Neural progenitor cell (in vitro differentiated cells): ENCODE data around the gene ADAMTS3. TPM values are rescaled to one million over a fixed set of nuclear protein-coding genes. Genes with fewer than 3 reads are reported as not detected.

Experiments
- DNase-seq: peaks from one replicate; pipeline ENCODE4 v3.0.0-alpha.2; 2016; ENCODE audit warnings: low spot score
- H2AFZ ChIP-seq: fragments of 200-600 bp; sonication (generic); replicated peaks from 2 replicates; pipeline ENCODE4 v1.6.1; 2016; ENCODE audit warnings: antibody characterized with exemption
- H3F3A ChIP-seq: fragments of 200-600 bp; sonication (generic); 2 replicates; pipeline ENCODE4 v1.6.1; 2016; ENCODE audit warnings: antibody characterized with exemption, low read depth
- H3K27ac ChIP-seq: fragments of 200-600 bp; sonication (generic); 2 replicates; pipeline ENCODE4 v1.5.1; 2016; ENCODE audit warnings: mild to moderate bottlenecking
- H3K27me3 ChIP-seq: fragments of 200-600 bp; sonication (generic); 2 replicates; pipeline ENCODE4 v1.6.1; 2016; ENCODE audit warnings: mild to moderate bottlenecking, moderate library complexity
- H3K36me3 ChIP-seq: fragments of 200-600 bp; sonication (generic); 2 replicates; pipeline ENCODE4 v1.5.1; 2016
- H3K4me1 ChIP-seq: fragments of 200-600 bp; sonication (generic); 2 replicates; pipeline ENCODE4 v1.6.1; 2016; ENCODE audit warnings: mixed run types
- H3K4me2 ChIP-seq: fragments of 200-600 bp; sonication (generic); 2 replicates; pipeline ENCODE4 v1.6.1; 2016
- H3K4me3 ChIP-seq: fragments of 200-600 bp; sonication (generic); 2 replicates; pipeline ENCODE4 v1.5.1; 2016
- H3K79me2 ChIP-seq: fragments of 200-600 bp; sonication (generic); 2 replicates; pipeline ENCODE4 v1.6.1; 2016; ENCODE audit warnings: low read depth
- H3K9ac ChIP-seq: fragments of 200-600 bp; sonication (generic); 2 replicates; pipeline ENCODE4 v1.6.1; 2016
- H3K9me3 ChIP-seq: fragments of 200-600 bp; sonication (generic); 2 replicates; pipeline ENCODE4 v1.5.1; 2016; ENCODE audit warnings: low read depth
- H4K20me1 ChIP-seq: fragments of 200-600 bp; sonication (generic); 2 replicates; pipeline ENCODE4 v1.6.1; 2016; ENCODE audit warnings: low read depth
- H3K27ac Mint-ChIP-seq: 3 replicates; pipeline ENCODE4 v1.8.0; 2021; ENCODE audit warnings: mixed read lengths
- H3K27me3 Mint-ChIP-seq: 2 replicates; pipeline ENCODE4 v1.8.0; 2022; ENCODE audit warnings: low read depth, mild to moderate bottlenecking, inconsistent platforms, moderate library complexity, mixed read lengths; ENCODE audit not compliant: insufficient read depth
- H3K36me3 Mint-ChIP-seq: 3 replicates; pipeline ENCODE4 v1.8.0; 2021; ENCODE audit warnings: mixed read lengths
- H3K4me1 Mint-ChIP-seq: 3 replicates; pipeline ENCODE4 v1.8.0; 2021; ENCODE audit warnings: mixed read lengths
- H3K4me3 Mint-ChIP-seq: 3 replicates; pipeline ENCODE4 v1.8.0; 2021; ENCODE audit warnings: mild to moderate bottlenecking, moderate library complexity, mixed read lengths
- H3K9me3 Mint-ChIP-seq: 3 replicates; pipeline ENCODE4 v1.8.0; 2020; ENCODE audit warnings: mixed read lengths
- CTCF ChIP-seq: fragments of 200-600 bp; sonication (generic); IDR thresholded peaks from 2 replicates; pipeline ENCODE4 v1.5.1; 2017; ENCODE audit warnings: antibody characterized with exemption, mild to moderate bottlenecking
- EZH2 ChIP-seq: fragments of 200-600 bp; sonication (generic); IDR thresholded peaks from 2 replicates; pipeline ENCODE4 v1.6.1; 2017; ENCODE audit warnings: antibody characterized with exemption, mild to moderate bottlenecking, moderate library complexity
- EZH2phosphoT487 ChIP-seq: fragments of 200-600 bp; sonication (generic); IDR thresholded peaks from 2 replicates; pipeline ENCODE4 v1.6.1; 2017; ENCODE audit warnings: antibody characterized with exemption
- total RNA-seq: library from RNA; depleted of rRNA; stranded (reverse); fragments of >200 nt; gene quantifications from 2 replicates; pipeline ENCODE4 v1.2.3, GENCODE V29; 2015; ENCODE audit warnings: low replicate concordance

Gene ADAMTS3
- total RNA-seq, 1 donor from 2014 or later: 2.1 TPM

DNA sequence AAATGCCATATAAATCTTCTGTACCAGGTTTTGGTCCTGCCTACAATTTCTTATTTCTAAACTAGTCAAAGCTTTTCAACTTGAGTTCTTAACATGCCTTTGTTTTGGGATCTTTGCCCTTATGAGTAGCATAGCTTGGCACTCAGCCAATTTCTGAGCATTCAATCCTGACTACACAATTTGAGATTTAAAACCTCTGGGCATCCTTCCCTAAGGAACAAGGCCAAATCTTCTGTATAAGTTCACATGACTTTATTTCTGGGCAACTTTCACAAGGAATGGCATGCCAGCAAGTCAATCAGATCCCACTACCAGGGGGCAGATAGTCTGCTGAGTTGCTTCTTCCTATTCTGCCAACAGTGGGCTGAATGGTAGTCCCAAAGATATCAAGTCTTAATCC is 254.2 kb downstream of the ADAMTS3 start:
- Mint-ChIP-seq H3K4me3 (no peak overlapping the region), H3K27ac (peak overlapping the region; percentile 50), H3K36me3 (peaks cover 7% of the 10 kb centered on the region), H3K9me3 (no peaks in the 10 kb centered on the region), H3K4me1 (peaks cover 31% of the 10 kb centered on the region), H3K27me3 (no peaks in the 10 kb centered on the region)
- Histone ChIP-seq H3K27me3 (no peaks in the 10 kb centered on the region), H3K36me3 (no peaks in the 10 kb centered on the region), H3K79me2 (no peaks in the 10 kb centered on the region), H3K4me2 (no peak overlapping the region), H3F3A (peaks cover 9% of the 10 kb centered on the region), H2AFZ (no peak overlapping the region), H3K4me1 (peaks cover 12% of the 10 kb centered on the region), H3K4me3 (no peak overlapping the region), H4K20me1 (no peaks in the 10 kb centered on the region), H3K27ac (no peak overlapping the region), H3K9me3 (no peaks in the 10 kb centered on the region), H3K9ac (no peak overlapping the region)
- TF ChIP-seq CTCF (no peak), EZH2 (no peak)
- DNase-seq: no peak

GRCh38 chr4:72313121-72313520 is 255.9 kb downstream of the ADAMTS3 start:
- TF ChIP-seq EZH2phosphoT487 (no peak), CTCF (no peak), EZH2 (no peak)
- peak overlapping the region; percentile 90 for H3K27ac Mint-ChIP-seq
- Histone ChIP-seq H3K9ac (no peak overlapping the region), H3F3A (peaks cover 9% of the 10 kb centered on the region), H3K27me3 (no peaks in the 10 kb centered on the region), H3K79me2 (no peaks in the 10 kb centered on the region), H3K4me3 (no peak overlapping the region), H3K9me3 (no peaks in the 10 kb centered on the region), H3K4me2 (no peak overlapping the region), H4K20me1 (no peaks in the 10 kb centered on the region), H2AFZ (no peak overlapping the region), H3K36me3 (no peaks in the 10 kb centered on the region), H3K27ac (no peak overlapping the region), H3K4me1 (peaks cover 12% of the 10 kb centered on the region)
- DNase-seq: no peak
- H3K4me1 Mint-ChIP-seq: peaks cover 25% of the 10 kb centered on the region
- no peak overlapping the region for H3K4me3 Mint-ChIP-seq
- H3K9me3 Mint-ChIP-seq: no peaks in the 10 kb centered on the region
- H3K27me3 Mint-ChIP-seq: no peaks in the 10 kb centered on the region
- peaks cover 9% of the 10 kb centered on the region for H3K36me3 Mint-ChIP-seq

GRCh38 chr4:72312032-72312650 is 256.9 kb downstream of the ADAMTS3 start:
- no peaks in the 10 kb centered on the region for H3K27me3 Mint-ChIP-seq
- H3K4me3 Mint-ChIP-seq: no peak overlapping the region
- Histone ChIP-seq H3K4me3 (no peak overlapping the region), H3K9ac (no peak overlapping the region), H3K36me3 (no peaks in the 10 kb centered on the region), H3K79me2 (no peaks in the 10 kb centered on the region), H3F3A (peaks cover 9% of the 10 kb centered on the region), H2AFZ (no peak overlapping the region), H3K27me3 (no peaks in the 10 kb centered on the region), H3K4me2 (no peak overlapping the region), H3K27ac (no peak overlapping the region), H3K4me1 (peaks cover 12% of the 10 kb centered on the region), H4K20me1 (no peaks in the 10 kb centered on the region), H3K9me3 (no peaks in the 10 kb centered on the region)
- H3K36me3 Mint-ChIP-seq: peaks cover 9% of the 10 kb centered on the region
- peaks cover 25% of the 10 kb centered on the region for H3K4me1 Mint-ChIP-seq
- H3K9me3 Mint-ChIP-seq: no peaks in the 10 kb centered on the region
- H3K27ac Mint-ChIP-seq: peak overlapping the region; percentile 90
- TF ChIP-seq CTCF: no peak
- no peak for TF ChIP-seq EZH2
- no peak for TF ChIP-seq EZH2phosphoT487
- DNase-seq: peak; percentile 56
